ENCODE measurements around the gene MYOD1.

The MYOD1 gene

GRCh38 chr11:17718015-17718414 is 1.4 kb upstream of the MYOD1 start:
- no peak for DNase-seq
- no peaks in the 10 kb centered on the region for H3K27me3 Mint-ChIP-seq (ENCODE audit: low read depth, poor library complexity)
- H3K4me1 Mint-ChIP-seq: peaks cover 5% of the 10 kb centered on the region
- H3K27ac Mint-ChIP-seq: no peak overlapping the region
- no peaks in the 10 kb centered on the region for H3K36me3 Mint-ChIP-seq (ENCODE audit: low read depth)
- no peak overlapping the region for H3K4me3 Mint-ChIP-seq
- no peaks in the 10 kb centered on the region for H3K9me3 Mint-ChIP-seq
- TF ChIP-seq CTCF (IDR thresholded peaks at IDR 0.05): no peak

DNA sequence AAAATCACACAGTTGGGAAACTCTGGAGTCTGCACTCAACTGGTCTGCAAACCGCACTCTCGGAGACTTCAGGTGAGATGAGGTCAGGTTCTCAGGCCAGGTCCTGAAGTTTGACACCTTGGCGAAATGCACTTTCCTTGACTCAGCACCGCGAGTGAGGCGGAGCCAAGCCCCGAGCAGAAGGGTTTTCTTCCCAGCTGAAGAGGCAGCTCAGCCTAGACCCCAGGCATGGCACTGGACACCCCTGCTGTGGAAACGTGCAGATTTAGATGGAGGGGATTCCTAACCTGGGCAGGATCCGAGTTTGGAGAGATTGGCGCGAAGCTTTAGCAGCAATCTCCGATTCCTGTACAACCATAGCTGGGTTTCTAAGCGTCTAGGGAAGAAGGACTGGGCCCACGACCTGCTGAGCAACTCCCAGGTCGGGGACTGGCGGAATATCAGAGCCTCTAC is 835 bp upstream of the MYOD1 start:
- TF ChIP-seq CTCF (IDR thresholded peaks at IDR 0.05): no peak
- Mint-ChIP-seq H3K27ac (no peak overlapping the region), H3K9me3 (no peaks in the 10 kb centered on the region), H3K36me3 (ENCODE audit: low read depth) (no peaks in the 10 kb centered on the region), H3K4me3 (peak overlapping the region; percentile 47), H3K27me3 (ENCODE audit: low read depth, poor library complexity) (no peaks in the 10 kb centered on the region), H3K4me1 (peaks cover 5% of the 10 kb centered on the region)
- DNase-seq: no peak

GRCh38 chr11:17719938-17720795 is 796 bp downstream of the MYOD1 start:
- H3K27ac Mint-ChIP-seq: no peak overlapping the region
- peak; percentile 18 for TF ChIP-seq CTCF (IDR thresholded peaks at IDR 0.05)
- peak overlapping the region; percentile 59 for H3K4me3 Mint-ChIP-seq
- peaks cover 5% of the 10 kb centered on the region for H3K4me1 Mint-ChIP-seq
- H3K9me3 Mint-ChIP-seq: no peaks in the 10 kb centered on the region
- no peaks in the 10 kb centered on the region for H3K36me3 Mint-ChIP-seq (ENCODE audit: low read depth)
- H3K27me3 Mint-ChIP-seq (ENCODE audit: low read depth, poor library complexity): no peaks in the 10 kb centered on the region
- DNase-seq: peak; percentile 68

DNA sequence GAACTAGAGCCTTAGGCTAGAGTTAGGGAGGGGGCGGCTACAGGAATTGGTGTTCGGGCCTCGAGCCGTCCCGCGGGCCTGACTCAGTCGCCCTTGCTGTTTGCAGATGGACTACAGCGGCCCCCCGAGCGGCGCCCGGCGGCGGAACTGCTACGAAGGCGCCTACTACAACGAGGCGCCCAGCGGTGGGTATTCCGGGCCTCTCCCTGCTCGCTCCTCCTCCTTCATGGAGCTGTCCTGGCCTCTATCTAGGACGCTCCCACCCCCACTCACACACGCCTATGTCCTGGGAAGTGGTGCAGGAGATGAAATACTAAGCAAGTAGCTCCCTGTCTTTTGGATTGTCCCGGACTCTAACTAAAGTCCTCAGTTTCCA is 1.4 kb downstream of the MYOD1 start:
- no peaks in the 10 kb centered on the region for H3K9me3 Mint-ChIP-seq
- no peaks in the 10 kb centered on the region for H3K36me3 Mint-ChIP-seq (ENCODE audit: low read depth)
- peaks cover 5% of the 10 kb centered on the region for H3K4me1 Mint-ChIP-seq
- DNase-seq: no peak
- no peak for TF ChIP-seq CTCF (IDR thresholded peaks at IDR 0.05)
- peak overlapping the region; percentile 14 for H3K4me3 Mint-ChIP-seq
- no peaks in the 10 kb centered on the region for H3K27me3 Mint-ChIP-seq (ENCODE audit: low read depth, poor library complexity)
- no peak overlapping the region for H3K27ac Mint-ChIP-seq

GRCh38 chr11:17721242-17721999 is 2.0 kb downstream of the MYOD1 start:
- Mint-ChIP-seq H3K4me1 (peaks cover 5% of the 10 kb centered on the region), H3K27ac (no peak overlapping the region), H3K36me3 (ENCODE audit: low read depth) (no peaks in the 10 kb centered on the region)

More at GRCh38 chr11:17721242-17721999, 2.0 kb downstream of the MYOD1 start:
- peak; percentile 46 for DNase-seq
- H3K27me3 Mint-ChIP-seq (ENCODE audit: low read depth, poor library complexity): no peaks in the 10 kb centered on the region
- peak overlapping the region; percentile 22 for H3K4me3 Mint-ChIP-seq
- H3K9me3 Mint-ChIP-seq: no peaks in the 10 kb centered on the region
- no peak for TF ChIP-seq CTCF (IDR thresholded peaks at IDR 0.05)

Data from nephron progenitor cell (in vitro differentiated cells).